GM19328 (cell line): ENCODE measurements around the gene PKP4.

Experiments used
- ATAC-seq: cut with Tn5 transposase; IDR thresholded peaks from one replicate; pipeline ENCODE4 v1.9.1; 2021; ENCODE audit warnings: mild to moderate bottlenecking, moderate library complexity; ENCODE audit not compliant: unreplicated experiment

Gene PKP4

DNA sequence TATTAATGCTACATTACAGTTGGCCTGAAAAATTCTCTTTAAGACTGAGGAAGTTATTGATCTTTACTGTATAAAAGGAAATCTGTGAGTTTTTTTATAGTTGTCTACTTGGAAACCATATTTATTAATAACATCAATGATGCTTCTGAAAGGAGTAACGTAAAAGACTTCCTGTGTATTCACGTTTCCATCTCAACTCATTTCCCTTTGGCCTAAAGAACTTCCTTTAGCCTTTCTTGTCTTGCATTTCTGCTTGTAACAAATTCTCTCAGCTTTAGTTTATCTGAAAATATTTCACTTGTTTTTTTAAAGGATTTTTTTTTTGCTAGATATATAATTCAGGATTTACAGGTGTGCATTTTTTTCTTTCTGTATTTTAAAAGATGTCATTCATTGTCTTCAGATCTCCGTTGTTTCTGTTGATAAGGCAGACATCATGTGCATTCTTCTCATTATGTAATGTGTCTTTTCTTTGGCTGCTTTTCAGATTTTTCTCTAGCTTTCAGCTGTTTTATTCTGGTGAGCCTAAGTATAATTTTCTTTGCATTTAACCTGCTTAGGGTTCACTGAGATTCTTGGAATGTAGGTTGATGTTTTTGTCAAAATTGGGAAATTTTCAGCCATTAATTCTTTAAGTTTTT lies 179.3 kb downstream of the PKP4 start:
- ATAC-seq = no peak

DNA sequence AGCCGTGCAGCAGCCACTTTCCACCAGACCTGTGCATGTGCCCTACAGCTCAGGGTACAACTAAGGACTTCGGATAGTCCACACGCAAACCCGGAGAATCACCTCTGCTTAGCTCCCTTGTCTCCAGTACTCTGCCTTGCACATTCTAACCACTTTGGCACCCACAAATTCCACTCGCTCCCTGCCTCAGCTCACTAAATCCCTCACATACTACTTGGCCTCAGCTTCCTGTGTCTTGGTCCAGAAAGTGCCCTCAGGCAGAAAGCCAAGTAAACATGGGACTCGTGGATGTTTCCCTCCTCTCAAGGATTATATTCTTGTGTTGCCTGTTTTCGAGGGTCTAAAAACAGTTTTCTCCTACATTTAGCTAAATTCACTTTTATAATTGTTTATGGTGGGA lies 180.6 kb downstream of the PKP4 start:
- no peak for ATAC-seq

DNA sequence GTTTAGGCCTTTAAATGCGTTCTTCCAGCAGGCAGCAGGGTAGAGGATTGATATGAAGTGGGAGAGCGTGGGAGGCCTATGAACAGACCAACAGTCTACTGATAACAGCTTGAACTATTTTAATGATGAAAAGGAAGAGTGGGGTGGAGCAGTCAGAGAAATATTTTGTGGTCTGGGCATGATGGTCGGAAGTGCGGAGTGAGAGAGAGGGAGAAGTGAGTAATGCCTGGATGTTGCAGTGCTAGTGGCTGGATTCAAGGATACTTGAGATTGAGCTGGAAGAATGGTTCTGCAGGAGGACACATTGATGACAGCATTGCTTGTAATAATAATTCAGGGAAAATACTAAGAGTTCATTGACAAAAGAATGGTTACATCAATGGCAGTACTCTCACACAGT lies 187.4 kb downstream of the PKP4 start:
- ATAC-seq = no peak

DNA sequence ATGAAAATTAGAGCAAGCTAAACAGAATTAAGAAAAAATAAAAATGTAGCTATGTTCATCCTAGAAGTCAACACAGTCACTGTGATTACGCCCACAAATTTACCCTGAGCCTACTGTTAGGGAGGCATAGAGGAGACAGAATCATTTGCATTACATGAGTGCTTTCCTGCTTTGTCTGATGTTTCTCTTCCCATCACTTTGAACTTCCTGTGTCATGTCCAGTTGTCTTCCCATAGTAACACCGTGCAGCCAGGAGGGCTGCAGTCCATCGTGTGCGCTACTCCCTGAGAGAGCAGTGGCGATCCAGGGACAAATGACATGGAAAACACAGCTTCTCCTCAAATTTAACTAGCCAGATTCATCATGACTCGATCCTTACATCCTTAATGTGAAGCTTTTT lies 188.5 kb downstream of the PKP4 start:
- no peak for ATAC-seq

DNA sequence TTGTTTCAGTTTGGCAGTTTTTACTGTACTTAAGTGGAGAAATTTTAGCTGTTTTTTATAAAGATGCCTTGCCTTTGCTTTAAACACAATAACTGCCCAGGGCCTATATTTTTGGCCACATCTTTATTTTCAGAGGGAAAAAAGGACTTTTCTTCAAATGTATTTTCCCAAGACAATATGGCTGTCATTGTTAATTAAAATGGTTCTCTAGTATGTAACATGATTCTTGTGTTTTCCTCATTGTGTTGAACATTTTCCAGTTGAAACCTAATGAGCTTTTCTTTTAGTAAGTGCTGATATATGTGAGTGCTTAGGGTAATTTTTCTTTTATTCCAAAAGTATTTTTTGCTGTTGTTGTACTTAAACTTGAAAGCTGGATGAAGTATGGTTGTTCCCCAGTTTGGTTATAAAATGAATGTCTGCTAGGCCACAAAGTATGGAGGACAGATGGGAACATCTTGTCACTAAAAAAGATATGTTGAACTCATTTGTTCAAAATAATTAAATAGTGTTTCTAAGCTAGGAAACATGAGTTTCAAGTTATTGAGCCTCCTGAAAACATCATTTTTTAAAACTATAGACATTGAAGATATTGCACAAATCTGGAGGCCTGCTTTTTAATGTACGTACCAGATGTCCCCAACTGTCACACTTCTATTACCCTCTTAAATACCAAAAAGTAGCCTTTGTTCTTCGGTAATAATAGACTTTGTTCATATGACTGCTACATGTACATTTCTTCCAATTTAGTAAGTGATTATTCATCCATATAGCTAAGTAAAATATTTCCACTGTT lies 190.9 kb downstream of the PKP4 start:
- no peak for ATAC-seq

DNA sequence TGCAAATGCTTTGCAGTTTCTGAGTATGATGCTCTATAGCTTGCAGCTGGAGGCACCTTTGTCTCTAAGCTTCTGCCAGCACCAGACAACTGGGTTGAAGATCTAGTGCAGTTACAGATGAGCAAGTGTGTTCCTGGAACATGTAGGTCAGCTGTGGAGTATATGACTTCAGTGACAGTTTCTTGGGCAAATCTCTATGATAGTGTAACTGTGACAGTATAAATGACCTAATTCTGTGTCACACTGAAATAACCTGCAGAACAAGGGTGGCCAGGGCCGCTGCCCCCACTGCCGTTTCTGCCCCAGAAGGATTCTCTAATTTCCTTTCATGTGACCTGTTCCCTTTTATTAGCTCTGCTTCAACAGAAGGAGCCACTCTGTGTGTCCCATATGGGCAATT lies 193.1 kb downstream of the PKP4 start:
- ATAC-seq = no peak

DNA sequence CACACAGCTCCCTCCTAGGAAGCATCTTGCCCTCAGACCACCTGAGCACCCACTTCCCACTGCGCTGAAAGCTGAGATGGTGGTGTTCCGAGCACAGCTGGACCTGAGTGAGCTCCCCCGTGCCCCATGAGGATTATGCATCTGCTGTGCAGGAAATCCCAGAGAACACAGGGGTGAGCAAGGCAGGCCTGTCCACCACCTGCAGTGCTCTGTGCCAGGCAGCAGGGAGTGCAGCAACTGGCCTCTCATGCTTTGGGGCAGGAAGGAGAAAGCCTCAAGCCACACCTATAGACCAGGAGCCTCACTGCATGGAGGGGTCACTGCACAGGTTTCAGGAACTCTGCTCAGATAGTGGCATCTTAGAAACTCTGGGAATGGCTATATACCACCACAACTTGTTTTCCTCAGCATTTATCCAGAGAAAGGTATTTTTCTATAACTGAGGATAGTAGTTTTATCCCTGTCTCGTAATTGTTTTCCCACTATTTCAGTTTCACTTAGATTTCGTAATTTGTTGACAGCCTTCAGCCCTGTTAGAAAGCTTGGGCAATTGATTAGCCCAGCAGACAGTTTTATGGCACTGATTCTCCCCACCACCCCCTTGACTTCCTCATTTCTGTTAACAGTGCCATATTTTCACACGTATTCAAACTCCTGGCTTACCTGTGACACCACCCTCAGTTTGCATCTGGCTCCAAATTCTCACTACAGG lies 194.1 kb downstream of the PKP4 start:
- no peak for ATAC-seq

DNA sequence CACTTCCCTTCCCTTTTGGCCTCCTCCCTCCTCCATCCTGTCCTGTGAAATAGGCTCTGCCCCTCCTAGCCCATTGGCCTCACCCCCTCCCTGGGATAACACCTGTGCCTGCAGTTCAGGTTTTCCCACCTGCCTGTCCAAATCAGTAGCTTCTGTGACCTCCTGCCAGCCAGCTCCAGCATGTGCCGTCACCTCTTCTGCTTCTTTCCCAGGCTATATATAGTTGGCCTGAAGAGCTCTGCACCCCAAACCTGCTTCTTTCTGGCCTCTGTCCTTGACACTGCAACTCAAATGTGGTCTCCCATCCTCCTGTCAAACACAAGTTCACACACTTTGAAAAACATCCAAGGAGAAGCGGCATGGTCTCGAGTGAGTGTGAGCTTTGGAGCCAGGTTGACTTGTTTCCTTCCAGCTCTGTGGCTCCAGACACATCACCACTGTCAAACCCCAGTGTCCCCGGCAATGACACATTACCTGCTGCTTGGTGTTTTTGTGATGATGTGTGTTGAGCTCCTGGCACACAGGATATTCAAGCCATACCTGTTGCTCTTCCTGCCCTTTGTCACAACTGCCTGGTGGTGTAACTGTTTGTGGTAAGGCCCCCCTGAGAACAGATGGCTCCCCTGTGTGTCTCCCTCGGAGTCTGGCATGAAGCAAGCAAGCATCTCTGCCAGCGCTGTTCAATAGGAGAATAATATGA lies 194.8 kb downstream of the PKP4 start:
- ATAC-seq = no peak

DNA sequence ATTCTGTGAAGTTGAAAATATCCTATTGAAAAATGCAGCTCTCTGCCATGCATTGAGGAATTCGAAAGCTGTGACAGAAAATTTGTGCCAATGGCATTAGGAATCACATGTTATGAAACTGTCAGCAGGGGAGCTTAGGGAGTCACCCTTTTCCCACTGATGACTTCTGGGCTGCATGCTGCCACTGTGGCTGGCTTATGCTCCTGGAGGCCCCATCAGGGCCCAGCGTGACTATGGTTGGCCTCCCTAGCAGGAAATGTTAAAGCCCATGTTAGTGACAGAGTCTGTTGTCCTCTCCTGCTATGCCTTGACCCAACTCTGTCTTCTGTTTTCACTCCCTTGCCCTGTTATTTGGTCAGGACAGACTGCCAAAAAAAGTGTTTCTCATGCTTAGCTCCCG lies 198.9 kb downstream of the PKP4 start:
- no peak for ATAC-seq

DNA sequence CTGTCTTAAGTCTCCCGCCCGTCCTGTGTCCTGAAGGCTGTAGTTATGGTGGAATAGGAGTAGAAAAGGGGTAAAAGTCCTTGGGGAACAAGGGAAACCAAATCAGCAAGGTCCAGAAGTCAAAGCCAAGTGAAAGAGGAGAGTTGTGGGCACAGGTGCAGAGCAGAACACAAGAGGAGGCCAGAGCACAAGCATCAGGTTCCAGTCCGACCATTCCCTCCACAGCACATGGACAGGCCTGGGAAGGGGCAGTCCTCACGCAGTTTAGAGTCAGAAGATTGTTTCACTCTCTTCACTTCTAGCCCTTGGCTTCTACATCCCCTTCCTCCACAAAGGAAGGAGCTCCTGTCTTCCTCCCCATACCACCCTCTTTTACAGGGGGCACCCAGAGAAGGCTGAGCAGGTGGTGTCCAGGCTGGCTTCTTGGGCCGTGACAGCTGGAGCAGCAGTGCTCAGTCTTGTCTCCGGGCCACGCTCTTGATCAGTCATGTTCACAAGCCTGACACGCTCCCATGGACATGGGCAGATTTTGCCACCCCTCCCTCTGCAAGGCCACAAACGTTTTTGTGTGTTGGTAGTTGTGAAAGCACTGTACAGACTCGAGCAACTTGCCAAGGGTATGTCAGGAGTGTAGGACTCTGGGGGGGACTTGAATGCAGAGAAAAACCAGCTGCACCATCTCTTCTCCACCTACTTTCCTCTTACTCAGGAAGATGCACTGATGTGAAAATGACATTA lies 199.9 kb downstream of the PKP4 start:
- no peak for ATAC-seq

DNA sequence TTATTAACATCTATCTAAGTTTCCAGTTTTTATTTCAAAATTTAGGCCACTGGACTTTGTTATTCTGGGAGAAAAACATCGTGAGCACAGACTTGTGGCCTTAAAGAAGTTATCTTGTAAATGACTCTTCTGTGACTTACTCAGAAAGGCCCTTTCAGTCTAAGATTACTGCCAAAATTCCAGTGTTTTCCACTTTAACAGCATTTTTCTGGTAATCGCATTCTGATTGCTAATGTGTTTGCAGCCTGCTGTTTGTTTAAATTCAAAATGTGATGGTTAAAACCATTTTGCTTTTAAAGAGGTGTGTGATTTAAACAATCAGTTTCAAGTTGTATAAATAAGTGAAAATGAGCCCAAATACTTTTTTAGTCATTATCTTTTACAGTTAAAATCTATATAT lies 201.6 kb downstream of the PKP4 start:
- no peak for ATAC-seq

DNA sequence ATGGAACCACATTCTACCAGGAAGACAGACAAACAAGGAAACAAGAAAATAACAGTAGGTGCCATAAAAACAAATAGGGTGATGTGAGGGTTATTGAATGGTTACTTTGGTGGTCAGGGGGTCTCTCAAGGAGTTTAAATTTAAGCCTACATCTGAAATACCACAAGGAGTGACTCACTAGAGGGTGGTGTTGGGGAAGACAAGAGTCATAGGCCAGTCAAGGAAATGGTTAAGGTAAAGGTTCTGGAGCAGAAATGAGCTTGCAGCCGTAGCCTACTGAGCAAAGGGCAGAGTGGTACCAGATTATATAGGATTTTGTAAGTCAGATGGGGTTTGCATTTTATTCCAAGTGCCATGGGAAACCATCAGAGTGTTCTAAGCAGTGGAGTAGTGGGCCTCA lies 202.7 kb downstream of the PKP4 start:
- ATAC-seq = no peak

DNA sequence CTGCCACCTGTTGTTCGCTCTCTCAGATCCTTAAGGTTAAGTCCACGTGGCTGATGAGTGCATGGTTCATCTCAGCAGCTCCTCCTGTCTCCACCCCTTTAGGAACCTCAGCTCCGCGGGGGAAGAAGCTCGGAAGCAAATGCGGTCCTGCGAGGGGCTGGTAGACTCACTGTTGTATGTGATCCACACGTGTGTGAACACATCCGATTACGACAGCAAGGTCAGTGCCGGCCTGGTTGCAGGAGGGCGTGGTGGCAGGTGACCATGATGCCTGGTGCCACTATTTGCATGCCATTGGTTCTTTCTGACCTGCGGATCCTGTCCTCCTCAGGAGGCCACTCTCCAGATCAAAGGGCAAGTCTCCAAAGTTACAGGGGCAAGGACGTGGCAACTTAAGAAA lies 204.5 kb downstream of the PKP4 start:
- no peak for ATAC-seq

DNA sequence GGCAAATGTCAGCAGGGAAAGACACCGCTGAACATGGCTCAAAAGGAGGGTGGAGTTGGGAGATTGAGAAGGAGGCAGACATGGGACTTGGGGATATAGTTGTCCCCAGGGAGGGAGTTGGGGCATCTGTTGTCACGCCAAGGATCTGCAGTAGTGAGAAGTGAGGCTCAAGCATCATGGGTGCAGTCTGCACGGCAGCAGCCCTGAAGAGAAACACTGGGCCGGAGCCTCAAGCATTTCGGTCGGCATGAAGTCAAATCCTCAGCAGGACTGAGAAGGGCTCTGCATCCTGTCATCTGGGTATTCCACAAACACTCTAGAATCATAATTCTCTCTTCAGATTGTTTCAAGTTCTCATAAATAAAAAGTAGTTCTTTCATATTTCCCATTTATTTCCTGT lies 205.7 kb downstream of the PKP4 start:
- no peak for ATAC-seq

DNA sequence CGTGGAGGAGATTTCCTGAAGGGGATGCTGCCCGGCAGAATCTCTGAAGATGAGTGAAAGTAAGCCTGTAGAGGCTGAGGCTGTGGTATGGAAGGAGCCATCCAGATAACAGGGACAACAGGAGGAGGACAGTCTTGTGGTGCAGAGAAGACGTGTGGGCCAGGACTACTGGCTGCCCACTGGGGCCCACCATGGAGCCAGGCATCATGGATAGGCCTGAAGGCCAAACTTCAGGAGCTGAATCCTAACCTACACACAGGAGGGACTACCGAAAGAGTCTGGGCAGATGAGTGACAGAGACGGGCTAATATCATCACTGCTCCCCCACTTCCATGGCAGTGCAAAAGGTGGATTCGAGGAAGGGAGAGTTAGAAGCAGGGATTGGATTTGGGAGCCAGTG lies 207.0 kb downstream of the PKP4 start:
- no peak for ATAC-seq

DNA sequence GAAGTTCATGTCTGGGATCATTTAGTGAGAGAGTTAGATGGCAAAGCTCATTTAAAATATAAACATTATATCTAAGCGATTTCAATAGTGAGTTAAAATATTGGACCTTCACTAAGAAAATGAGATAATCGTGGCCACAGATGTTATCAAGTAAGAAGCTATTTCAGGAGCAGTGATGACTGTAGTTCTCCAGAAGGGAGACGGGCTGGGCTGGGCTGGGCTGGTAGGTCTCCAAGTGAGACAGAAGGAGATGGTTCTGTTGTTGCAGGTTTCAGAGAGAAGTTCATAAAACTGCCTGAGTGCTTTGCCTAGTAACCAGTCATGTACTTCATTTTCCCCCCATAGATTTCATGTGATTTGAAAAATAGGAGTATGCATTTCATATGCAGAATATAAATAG lies 208.2 kb downstream of the PKP4 start:
- no peak for ATAC-seq

DNA sequence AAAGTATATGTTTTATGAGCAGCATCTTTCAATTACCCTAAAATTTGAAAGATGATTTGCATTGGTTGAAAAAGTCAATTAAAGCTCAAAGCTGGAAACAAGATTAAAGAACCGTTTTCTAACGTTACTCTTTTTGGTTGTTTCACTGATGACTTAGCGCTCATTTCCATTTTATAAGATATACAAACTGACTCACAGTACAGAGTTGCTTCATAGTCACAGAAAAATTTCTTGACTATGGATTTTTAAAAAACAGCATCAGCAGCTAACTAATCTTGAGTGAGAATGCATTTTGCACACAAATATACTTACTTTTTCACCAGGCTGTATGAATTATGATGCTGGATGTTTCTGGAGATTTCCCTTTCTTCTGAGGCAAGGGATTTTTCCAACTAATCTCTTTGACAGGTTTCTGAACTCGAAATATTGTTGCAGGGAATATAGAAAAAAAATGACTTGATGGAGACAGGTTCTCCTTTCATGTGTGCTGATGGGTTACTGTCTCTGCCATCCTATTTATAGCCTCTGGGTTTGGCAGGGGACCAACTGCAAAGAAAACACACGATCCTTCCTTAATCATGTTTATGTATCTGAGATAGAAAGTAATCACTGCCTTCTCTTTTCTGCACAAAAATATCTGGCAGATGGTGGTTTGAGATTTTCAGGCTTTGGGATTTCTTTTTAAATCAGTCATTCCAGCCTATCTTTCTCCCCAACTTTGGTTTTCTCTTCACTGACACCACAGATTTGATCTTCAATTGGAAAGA lies 209.0 kb downstream of the PKP4 start:
- ATAC-seq = no peak

DNA sequence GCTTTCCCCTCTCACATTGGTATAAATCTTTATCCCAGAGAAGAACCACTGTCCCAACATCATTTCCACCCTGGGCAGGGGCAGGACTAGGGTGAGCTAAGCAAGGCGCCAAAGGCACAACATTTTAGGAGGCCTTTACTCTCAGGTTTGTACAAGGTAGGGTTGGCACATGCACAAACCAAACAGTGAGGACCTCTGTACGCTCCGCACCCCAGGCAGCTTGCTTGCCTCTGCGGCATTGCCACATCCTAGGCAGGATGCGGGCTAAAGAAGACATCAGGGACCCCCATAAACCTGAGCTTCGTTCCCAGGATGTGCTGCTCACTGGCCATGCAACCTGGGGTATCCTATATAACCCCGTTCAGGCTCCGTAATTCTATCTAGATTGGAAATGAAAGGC lies 210.2 kb downstream of the PKP4 start:
- ATAC-seq = no peak

DNA sequence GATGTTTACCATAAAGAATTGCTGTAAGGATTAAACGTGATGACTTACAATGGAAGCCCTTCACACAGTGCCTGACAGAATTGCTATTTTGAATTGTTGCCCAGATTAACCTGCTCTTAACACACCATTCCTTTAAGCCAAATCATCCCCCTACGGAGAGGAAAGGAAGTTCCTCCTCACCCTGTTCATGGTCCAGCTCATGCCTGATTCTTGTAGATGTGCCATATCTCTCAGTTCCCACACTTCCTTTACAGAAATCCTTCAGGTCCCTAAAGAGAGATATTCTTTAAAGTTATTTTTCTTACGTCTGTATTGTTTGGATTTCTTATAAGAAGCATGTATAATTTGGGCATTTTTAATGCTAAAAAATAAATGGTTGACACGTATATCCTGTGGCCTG lies 210.8 kb downstream of the PKP4 start:
- ATAC-seq = no peak
